HG03354 (cell line): Measurements from ENCODE around the gene LRFN5.
"Not testable (repeated sequence)": the region's sequence is repeated elsewhere in the genome, so short reads cannot be mapped to it uniquely, and the experiment has no call there.

Experiments used
- ATAC-seq: cut with Tn5 transposase; IDR thresholded peaks from one replicate; pipeline ENCODE4 v1.9.1; 2021; ENCODE audit warnings: mild to moderate bottlenecking; ENCODE audit not compliant: unreplicated experiment, poor library complexity, severe bottlenecking

LRFN5 gene

DNA sequence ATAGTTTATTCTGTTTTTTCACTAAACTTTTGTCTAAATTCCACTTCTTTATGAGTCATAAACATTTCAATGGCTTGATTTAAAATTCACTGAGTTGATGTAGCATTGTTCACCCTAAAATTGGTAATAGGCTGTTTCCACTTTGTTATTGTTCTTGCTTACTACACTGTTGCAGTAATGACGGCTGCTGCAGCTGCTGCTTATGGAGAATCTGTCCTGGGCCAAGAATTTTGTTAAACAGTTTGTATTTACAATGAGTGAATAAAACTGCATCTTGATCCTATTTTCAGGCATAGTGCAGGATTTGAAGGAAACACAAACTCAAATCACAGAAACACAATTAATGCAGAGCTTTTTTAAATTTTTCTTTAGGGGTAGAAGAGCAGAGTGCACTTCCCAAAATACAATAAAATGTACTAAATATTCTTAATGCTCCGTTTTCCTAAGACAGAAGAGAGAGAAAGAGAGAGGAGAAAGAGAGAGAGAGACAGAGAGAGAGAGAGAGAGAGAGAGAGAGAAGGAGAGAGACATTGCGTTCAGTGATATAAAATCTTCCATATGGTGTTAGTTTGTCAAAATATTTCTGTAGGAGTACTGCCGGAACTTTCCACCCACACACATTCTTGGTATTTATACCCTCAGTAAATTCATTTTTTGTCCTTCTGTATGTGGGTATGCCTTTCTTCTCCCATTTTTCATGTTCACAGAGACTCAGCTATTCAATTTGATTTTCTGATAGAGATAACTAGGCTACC is 266.4 kb downstream of the LRFN5 start:
- no peak for ATAC-seq

DNA sequence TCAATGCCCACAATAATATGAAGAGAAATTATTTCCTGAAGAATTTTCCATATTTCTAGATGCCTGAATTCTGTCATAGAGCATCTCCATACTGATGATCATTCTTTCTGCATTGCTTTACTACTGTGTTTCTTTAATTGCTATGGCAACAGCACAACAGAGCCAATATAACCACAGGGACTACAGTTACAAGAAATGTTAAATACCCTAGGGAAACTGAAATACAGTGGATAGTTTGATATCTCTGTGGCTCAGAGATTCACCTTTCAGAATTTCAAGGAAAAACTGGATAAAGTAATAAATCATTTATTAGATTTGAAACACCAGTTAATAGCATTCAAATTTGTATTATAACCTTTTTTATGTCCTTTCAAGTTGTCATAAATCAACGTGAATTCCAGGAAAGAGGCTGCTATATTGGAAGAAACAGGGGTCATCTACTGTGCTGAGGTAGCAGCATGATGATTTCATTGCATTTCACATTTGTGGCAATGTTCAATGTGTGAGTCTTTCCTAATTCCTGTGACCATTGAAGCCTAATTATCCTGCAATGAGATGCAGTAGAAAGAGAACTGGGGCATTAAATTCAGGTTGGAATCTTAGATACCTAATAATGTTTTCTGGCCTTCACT is 267.1 kb downstream of the LRFN5 start:
- ATAC-seq, result no peak

DNA sequence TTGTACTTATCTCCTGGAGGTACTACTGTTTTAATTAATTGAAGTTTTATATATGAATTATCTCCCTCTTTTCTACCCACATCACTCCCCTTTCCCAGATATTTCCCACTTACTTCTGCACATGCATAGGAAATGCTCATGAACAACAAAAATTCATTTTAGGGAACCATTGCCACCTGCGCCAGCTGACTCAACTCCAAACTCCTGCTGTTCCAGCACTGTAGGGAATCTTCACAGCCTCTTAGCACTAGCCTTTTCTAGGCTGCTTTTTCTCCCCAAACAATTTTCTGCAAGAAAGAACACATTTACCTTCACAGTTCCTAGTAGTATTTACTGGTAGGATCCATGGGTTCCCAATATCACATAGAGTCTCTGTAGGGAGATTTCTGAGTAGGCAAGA is 268.4 kb downstream of the LRFN5 start:
- no peak for ATAC-seq

DNA sequence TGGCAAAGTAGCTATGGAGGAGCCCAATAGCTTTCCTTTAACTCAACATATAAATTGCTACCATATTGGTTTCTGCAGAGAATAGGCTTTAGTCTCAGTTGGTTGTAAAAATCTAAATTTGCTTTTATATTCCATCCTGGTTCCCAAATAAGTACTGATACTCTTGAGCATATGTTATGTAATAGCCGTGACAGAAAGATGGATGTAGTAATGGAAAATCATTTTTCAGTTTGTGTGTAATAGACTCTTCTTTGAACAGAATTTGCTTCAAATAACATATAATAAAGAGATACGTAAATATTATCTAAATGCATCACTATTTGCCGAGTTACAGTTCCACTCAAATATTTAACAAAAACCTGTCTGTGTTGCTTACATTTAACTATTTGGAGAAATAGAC is 271.6 kb downstream of the LRFN5 start:
- ATAC-seq, result no peak

DNA sequence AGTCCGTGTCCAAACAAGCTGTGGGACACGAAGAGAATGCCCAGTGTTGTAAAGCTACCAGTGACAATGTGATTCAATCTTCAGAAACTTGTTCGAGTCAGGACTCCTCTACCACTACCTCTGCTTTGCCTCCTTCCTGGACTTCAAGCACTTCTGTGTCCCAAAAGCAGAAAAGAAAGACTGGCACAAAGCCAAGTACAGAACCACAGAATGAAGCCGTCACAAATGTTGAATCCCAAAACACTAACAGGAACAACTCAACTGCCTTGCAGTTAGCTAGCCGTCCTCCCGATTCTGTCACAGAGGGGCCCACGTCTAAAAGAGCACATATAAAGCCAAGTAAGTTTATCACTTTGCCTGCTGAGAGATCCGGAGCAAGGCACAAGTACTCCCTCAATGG is 284.9 kb downstream of the LRFN5 start:
- no peak for ATAC-seq

DNA sequence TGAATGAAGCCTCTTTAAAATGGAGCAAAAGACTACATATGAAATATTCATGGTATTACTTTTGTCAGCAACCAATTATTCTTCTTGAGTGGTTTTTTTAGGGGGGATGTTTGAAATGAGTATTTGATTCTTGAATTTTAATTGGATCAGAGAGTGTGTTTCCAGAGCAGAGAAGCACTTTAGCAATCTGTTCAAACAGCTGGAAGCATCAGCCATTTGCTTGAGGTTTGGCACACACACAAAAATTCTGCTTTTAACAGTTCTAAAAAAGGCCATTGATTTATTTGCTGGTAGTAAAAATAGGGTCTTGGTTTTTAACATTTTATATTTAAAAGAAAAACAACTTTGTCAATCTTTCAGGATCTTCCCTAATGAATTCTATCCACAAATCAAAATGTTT is 292.7 kb downstream of the LRFN5 start:
- no peak for ATAC-seq

DNA sequence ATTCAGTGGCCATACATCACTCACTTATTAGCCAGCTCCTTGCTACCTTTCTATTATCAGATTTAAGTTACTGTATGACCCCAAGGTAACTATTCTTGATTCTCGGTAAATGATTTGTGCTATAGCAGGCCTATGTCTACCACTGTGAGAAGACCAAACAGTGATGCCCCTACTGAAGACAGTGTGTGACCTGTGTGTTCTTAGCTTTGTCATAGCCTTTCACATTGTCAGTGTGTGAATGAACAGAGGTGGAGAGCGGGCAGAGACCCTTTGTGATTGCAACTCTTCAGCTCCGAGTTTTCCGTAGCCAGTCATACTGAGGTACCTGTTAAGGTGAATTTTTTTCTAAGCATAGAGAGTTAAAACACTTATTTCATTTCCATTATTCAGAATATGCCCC is 294.0 kb downstream of the LRFN5 start:
- no peak for ATAC-seq

DNA sequence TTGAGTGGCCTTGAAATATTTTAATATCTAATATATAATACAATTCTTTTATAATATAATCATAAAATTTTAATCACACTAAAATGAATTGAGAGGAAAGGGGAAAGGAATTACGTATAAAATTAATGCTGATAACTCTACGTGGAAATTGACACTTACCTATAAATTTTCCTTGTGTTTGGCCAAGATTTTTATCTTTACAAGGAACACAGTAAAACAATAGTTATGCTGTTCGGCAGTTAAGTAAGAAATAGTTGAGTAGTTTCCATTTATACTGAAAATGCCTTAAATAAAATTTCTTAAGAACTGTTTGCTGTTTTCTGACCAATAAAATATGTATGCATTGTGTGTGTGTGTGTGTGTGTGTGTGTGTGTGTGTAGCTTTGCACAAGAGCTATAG is 294.4 kb downstream of the LRFN5 start:
- no peak for ATAC-seq

DNA sequence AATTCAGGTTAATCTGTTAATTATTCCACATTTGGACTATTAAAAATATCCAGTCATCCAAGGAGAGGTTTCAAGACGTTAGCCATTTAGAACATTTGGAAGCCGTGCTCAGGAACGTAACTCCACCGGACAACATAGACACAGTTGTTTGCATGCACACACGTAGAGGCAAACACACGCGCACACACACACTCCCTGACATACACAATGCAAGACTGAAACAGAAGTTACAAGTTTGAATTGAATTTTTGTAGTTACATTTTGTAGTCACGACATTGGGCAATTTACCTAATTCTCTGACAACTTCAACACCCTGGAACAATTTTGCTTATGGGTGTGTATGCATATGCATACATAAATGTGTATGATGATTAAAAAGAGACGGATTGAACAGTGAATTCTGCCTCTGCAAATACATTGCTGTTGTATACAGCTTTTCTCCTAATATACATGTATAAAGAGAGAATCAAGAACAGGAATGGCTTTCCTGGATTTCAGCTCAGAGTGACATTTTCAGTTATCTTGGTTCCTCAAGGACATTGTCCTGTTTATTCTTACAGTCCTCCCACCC is 298.8 kb downstream of the LRFN5 start:
- no peak for ATAC-seq

DNA sequence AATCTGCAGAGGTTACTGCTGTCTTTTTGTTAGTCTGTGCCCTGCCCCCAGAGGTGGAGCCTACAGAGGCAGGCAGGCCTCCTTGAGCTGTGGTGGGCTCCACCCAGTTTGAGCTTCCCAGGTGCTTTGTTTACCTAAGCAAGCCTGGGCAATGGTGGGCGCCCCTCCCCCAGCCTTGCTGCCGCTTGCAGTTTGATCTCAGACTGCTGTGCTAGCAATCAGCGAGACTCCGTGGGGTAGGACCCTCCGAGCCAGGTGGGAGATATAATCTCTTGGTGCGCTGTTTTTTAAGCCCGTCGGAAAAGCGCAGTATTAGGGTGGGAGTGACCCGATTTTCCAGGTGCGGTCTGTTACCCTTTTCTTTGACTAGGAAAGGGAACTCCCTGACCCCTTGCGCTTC is 304.5 kb downstream of the LRFN5 start:
- ATAC-seq, result not testable (repeated sequence)

DNA sequence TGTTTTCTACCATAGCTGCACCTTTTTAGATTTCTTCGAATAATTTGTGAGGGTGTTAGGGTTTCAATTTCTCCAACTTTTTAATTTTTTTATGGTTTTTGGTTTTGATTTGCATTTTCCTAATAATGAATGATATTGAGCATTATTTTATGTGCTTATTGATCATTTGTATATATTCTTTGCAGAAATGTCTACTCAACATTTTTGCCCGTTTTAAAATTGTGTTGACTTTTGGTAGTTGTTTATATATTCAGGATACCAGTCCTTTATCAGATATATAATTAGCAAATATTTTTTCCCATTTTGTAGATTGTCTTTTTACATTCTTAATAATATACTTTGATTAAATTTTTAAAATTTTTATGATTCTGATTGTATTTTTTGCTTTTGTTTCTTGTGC is 306.7 kb downstream of the LRFN5 start:
- ATAC-seq, result no peak

DNA sequence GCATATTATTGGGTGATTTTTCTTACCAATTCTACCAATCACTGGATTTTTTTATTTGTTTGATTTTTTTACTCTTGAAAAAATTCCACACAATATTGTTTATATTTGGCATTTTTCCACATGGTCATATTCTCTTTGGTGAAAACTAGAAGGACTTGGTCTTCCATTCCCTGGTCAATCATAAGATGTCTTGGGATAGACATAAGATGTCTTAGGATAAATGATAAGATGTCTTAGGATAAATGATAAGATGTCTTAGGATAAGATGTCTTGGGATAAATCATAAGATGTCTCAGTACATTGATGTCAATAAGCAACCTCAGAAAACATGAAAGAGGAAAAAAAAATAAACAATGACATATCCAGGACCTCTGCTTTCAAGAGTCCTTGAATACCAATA is 309.1 kb downstream of the LRFN5 start:
- no peak for ATAC-seq

DNA sequence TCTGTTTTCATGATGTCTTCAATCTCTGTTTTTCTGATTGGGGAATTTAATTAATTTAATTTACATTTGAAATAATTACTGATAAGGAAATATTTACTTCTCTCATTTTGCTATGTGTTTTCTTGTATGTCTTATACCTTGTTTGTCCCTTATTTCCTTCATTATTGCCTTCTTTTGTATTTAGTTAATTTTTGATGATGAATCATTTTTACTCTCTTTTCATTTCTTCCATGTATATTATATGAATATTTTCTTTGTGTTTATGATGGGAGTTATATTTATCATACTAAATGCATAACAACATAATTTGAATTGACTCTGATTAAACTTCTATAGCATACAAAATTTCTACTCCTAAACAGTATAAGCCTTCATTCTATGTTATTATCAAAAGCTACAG is 309.6 kb downstream of the LRFN5 start:
- no peak for ATAC-seq

DNA sequence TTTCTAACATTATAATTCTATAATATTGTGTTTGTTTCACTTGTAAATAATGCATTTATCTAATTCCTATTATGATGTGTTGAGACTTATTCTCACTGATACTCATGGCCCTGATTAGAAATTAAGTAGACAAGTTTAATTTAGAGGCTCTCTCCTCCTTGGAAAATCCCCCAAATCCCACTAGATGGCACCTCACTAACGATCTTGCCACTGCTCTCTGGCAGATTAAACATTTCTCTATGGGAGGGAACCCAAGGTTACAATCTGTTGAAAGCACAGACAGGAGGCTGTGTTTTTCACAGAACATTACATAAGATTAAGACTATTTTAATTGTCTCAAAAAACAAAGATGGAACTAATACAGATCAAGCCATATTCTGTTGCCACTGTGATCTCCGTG is 318.7 kb downstream of the LRFN5 start:
- no peak for ATAC-seq

DNA sequence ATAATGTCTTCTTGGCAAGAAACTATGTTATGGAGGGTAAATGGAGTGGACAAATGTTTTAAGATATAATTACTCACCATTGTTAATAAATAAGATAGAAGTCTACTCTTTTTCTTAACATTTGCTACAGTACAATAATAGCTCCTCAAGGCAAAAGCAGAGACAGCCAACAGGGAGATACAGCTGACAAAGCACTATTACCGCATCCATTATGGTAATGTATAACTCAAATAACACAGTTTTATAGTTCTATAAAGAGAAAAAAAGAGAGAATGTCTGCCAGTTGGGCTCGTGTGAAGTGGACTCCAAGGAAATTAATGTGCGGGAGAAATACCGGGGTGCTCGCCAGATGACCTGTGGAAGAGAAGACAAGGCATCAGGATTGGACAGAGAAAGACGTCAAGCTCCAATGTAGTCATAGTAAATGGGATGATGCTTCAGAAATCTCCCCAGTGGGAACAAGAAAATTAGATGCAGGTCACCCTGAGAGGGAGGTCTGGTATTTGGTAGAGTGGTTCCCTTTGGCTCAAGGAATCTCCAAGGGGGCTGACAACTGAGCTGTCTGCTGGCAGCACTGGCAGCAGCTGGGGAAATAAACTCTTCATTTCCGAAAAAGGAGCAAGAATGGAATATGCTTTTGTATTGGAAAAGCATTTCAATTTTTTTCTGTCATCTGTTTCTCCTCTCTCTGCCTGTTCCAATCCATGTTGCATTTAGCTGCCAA is 343.9 kb downstream of the LRFN5 start:
- no peak for ATAC-seq
